Hepatocyte (in vitro differentiated cells): ENCODE data around the gene BMPR1A. TPM values are rescaled to one million over a fixed set of nuclear protein-coding genes. Genes with fewer than 3 reads are reported as not detected.
A peak's percentile ranks its signal among the peaks of the same experiment; 100 is the strongest.

Source experiments
- DNase-seq: peaks from one replicate; pipeline ENCODE4 v3.0.0-alpha.2; 2016; ENCODE audit warnings: low spot score
- H2AFZ ChIP-seq: fragments of 200-600 bp; sonication (generic); 2 replicates; pipeline ENCODE4 v1.6.0; 2016; ENCODE audit warnings: antibody characterized with exemption, mild to moderate bottlenecking
- H3K27ac ChIP-seq: fragments of 200-600 bp; sonication (generic); 2 replicates; pipeline ENCODE4 v1.5.1; 2016; ENCODE audit warnings: mild to moderate bottlenecking
- H3K27me3 ChIP-seq: fragments of 200-600 bp; sonication (generic); 2 replicates; pipeline ENCODE4 v1.6.1; 2016
- H3K36me3 ChIP-seq: fragments of 200-600 bp; sonication (generic); replicated peaks from 2 replicates; pipeline ENCODE4 v1.5.1; 2016; ENCODE audit warnings: low read depth; ENCODE audit not compliant: insufficient read depth
- H3K4me1 ChIP-seq: fragments of 200-600 bp; sonication (generic); 2 replicates; pipeline ENCODE4 v1.5.1; 2016; ENCODE audit warnings: mild to moderate bottlenecking, moderate library complexity; ENCODE audit not compliant: insufficient read depth
- H3K4me2 ChIP-seq: fragments of 200-600 bp; sonication (generic); 2 replicates; pipeline ENCODE4 v1.6.0; 2016
- H3K4me3 ChIP-seq: fragments of 200-600 bp; sonication (generic); 2 replicates; pipeline ENCODE4 v1.5.1; 2016; ENCODE audit warnings: mild to moderate bottlenecking
- H3K79me2 ChIP-seq: fragments of 200-600 bp; sonication (generic); 2 replicates; pipeline ENCODE4 v1.6.0; 2017; ENCODE audit warnings: mild to moderate bottlenecking
- H3K9me2 ChIP-seq: fragments of 200-600 bp; sonication (generic); replicated peaks from 2 replicates; pipeline ENCODE4 v1.6.0; 2017; ENCODE audit warnings: mild to moderate bottlenecking; ENCODE audit not compliant: insufficient read depth
- H3K9me3 ChIP-seq: fragments of 200-600 bp; sonication (generic); 2 replicates; pipeline ENCODE4 v1.5.1; 2016; ENCODE audit warnings: low read depth, mild to moderate bottlenecking
- H4K20me1 ChIP-seq: fragments of 200-600 bp; sonication (generic); 2 replicates; pipeline ENCODE4 v1.6.0; 2016; ENCODE audit warnings: mild to moderate bottlenecking; ENCODE audit not compliant: insufficient read depth, poor library complexity, severe bottlenecking
- CTCF ChIP-seq: fragments of 200-600 bp; sonication (generic); IDR thresholded peaks from 2 replicates; pipeline ENCODE4 v1.5.1; 2016; ENCODE audit warnings: antibody characterized with exemption, mild to moderate bottlenecking; ENCODE audit not compliant: poor library complexity
- EZH2 ChIP-seq: fragments of 200-600 bp; sonication (generic); IDR thresholded peaks from 2 replicates; pipeline ENCODE4 v1.6.1; 2016; ENCODE audit warnings: antibody characterized with exemption, mild to moderate bottlenecking, borderline replicate concordance
- EZH2phosphoT487 ChIP-seq: fragments of 200-600 bp; sonication (generic); IDR thresholded peaks from one replicate; pipeline ENCODE4 v1.6.1; 2018; ENCODE audit warnings: antibody characterized with exemption, mild to moderate bottlenecking, low read depth, moderate library complexity; ENCODE audit not compliant: unreplicated experiment, severe bottlenecking
- WGBS: methylation state at CpG from one replicate; pipeline ENCODE4 v1.1.6; 2016; ENCODE audit warnings: low lambda C conversion rate; ENCODE audit errors: missing lambda C conversion rate; 5-methylcytosine and 5-hydroxymethylcytosine counted together
- polyA plus RNA-seq: library from polyadenylated mRNA; unstranded; fragments of >200 nt; fragmentation: Nextera tagmentation; extraction: Ambion mirVana; gene quantifications from 2 replicates; pipeline ENCODE4 v1.2.1, GENCODE V29; 2016
- total RNA-seq: library from RNA; depleted of rRNA; stranded (reverse); fragments of >200 nt; gene quantifications from 2 replicates; pipeline ENCODE4 v1.2.3, GENCODE V29; 2014

The BMPR1A gene
- total and polyA plus RNA-seq, 2 experiments from 2014 or later: 25.1 to 58.0 TPM

GRCh38 chr10:86955501-86956194 is 199.2 kb downstream of the BMPR1A start:
- H3K27ac ChIP-seq: peak overlapping the region; percentile 76
- TF ChIP-seq EZH2: no peak
- TF ChIP-seq CTCF: no peak
- TF ChIP-seq EZH2phosphoT487: no peak

GRCh38 chr10:86956195-86956847 is 199.9 kb downstream of the BMPR1A start:
- Histone ChIP-seq H3K79me2 (no peaks in the 10 kb centered on the region), H3K9me3 (no peaks in the 10 kb centered on the region), H3K27ac (no peak overlapping the region), H3K27me3 (no peaks in the 10 kb centered on the region), H4K20me1 (no peaks in the 10 kb centered on the region), H3K36me3 (no peaks in the 10 kb centered on the region), H3K4me1 (peaks cover 35% of the 10 kb centered on the region), H3K4me2 (no peak overlapping the region), H2AFZ (no peak overlapping the region), H3K4me3 (no peak overlapping the region), H3K9me2 (no peaks in the 10 kb centered on the region)
- no peak for DNase-seq
- TF ChIP-seq EZH2phosphoT487: no peak
- no peak for TF ChIP-seq EZH2
- no peak for TF ChIP-seq CTCF
- WGBS: 69% methylated on average over 7 of the region's 7 CpGs

More at GRCh38 chr10:86955501-86956194, 199.2 kb downstream of the BMPR1A start:
- Histone ChIP-seq H2AFZ (no peak overlapping the region), H3K4me3 (no peak overlapping the region), H3K4me1 (peaks cover 35% of the 10 kb centered on the region), H3K9me3 (no peaks in the 10 kb centered on the region), H3K9me2 (no peaks in the 10 kb centered on the region), H3K79me2 (no peaks in the 10 kb centered on the region), H4K20me1 (no peaks in the 10 kb centered on the region), H3K4me2 (no peak overlapping the region), H3K27me3 (no peaks in the 10 kb centered on the region), H3K36me3 (no peaks in the 10 kb centered on the region)
- WGBS: 74% methylated on average over 8 of the region's 16 CpGs
- DNase-seq: no peak

- Histone ChIP-seq H2AFZ (no peak overlapping the region), H3K4me3 (no peak overlapping the region), H3K4me1 (peaks cover 35% of the 10 kb centered on the region), H3K79me2 (no peaks in the 10 kb centered on the region), H3K4me2 (no peak overlapping the region), H3K36me3 (no peaks in the 10 kb centered on the region), H3K27me3 (no peaks in the 10 kb centered on the region), H4K20me1 (no peaks in the 10 kb centered on the region), H3K27ac (no peak overlapping the region), H3K9me3 (no peaks in the 10 kb centered on the region), H3K9me2 (no peaks in the 10 kb centered on the region)
- 91% methylated on average over 7 of the region's 7 CpGs for WGBS
- no peak for DNase-seq
- TF ChIP-seq EZH2: no peak
- no peak for TF ChIP-seq EZH2phosphoT487
- no peak for TF ChIP-seq CTCF
Observed at GRCh38 chr10:86956848-86957448, 200.5 kb downstream of the BMPR1A start.
